Measurements from ENCODE around the gene CEP112.
"Not testable (repeated sequence)": the region's sequence is repeated elsewhere in the genome, so short reads cannot be mapped to it uniquely, and the experiment has no call there.

Gene CEP112

GRCh38 chr17:65820306-65820705 lies 371.6 kb downstream of the CEP112 start:
- DNase-seq (ENCODE audit: low read depth) = no peak

GRCh38 chr17:65819810-65820209 lies 372.1 kb downstream of the CEP112 start:
- DNase-seq (ENCODE audit: low read depth) = no peak

- DNase-seq (ENCODE audit: low read depth) = no peak
Observed at GRCh38 chr17:65817951-65818350, 374.0 kb downstream of the CEP112 start.

- no peak for DNase-seq (ENCODE audit: low read depth)
Observed at GRCh38 chr17:65814418-65814817, 377.5 kb downstream of the CEP112 start.

- peak; percentile 14 for DNase-seq (ENCODE audit: low read depth)
Observed at GRCh38 chr17:65813306-65813705, 378.6 kb downstream of the CEP112 start.

GRCh38 chr17:65811043-65811442 lies 380.9 kb downstream of the CEP112 start:
- no peak for DNase-seq (ENCODE audit: low read depth)

- no peak for DNase-seq (ENCODE audit: low read depth)
Observed at GRCh38 chr17:65809366-65809765, 382.6 kb downstream of the CEP112 start.

- DNase-seq (ENCODE audit: low read depth) = not testable (repeated sequence)
Observed at GRCh38 chr17:65808566-65808965, 383.4 kb downstream of the CEP112 start.

- no peak for DNase-seq (ENCODE audit: low read depth)
Observed at GRCh38 chr17:65807361-65807760, 384.6 kb downstream of the CEP112 start.

GRCh38 chr17:65801513-65801912 lies 390.4 kb downstream of the CEP112 start:
- DNase-seq (ENCODE audit: low read depth) = no peak

- no peak for DNase-seq (ENCODE audit: low read depth)
Observed at GRCh38 chr17:65800655-65801054, 391.3 kb downstream of the CEP112 start.

GRCh38 chr17:65799869-65800268 lies 392.1 kb downstream of the CEP112 start:
- no peak for DNase-seq (ENCODE audit: low read depth)

GRCh38 chr17:65799454-65799853 lies 392.5 kb downstream of the CEP112 start:
- no peak for DNase-seq (ENCODE audit: low read depth)

- no peak for DNase-seq (ENCODE audit: low read depth)
Observed at GRCh38 chr17:65797809-65798208, 394.1 kb downstream of the CEP112 start.

- no peak for DNase-seq (ENCODE audit: low read depth)
Observed at GRCh38 chr17:65797101-65797500, 394.8 kb downstream of the CEP112 start.

GRCh38 chr17:65794572-65794971 lies 397.4 kb downstream of the CEP112 start:
- no peak for DNase-seq (ENCODE audit: low read depth)

- DNase-seq (ENCODE audit: low read depth) = no peak
Observed at GRCh38 chr17:65790241-65790640, 401.7 kb downstream of the CEP112 start.

GRCh38 chr17:65787503-65787902 lies 404.4 kb downstream of the CEP112 start:
- DNase-seq (ENCODE audit: low read depth) = no peak

- no peak for DNase-seq (ENCODE audit: low read depth)
Observed at GRCh38 chr17:65786479-65786878, 405.5 kb downstream of the CEP112 start.

- DNase-seq (ENCODE audit: low read depth) = peak; percentile 97
Observed at GRCh38 chr17:65785109-65785508, 406.8 kb downstream of the CEP112 start.

GRCh38 chr17:65783845-65784334 lies 408.0 kb downstream of the CEP112 start:
- DNase-seq (ENCODE audit: low read depth) = peak; percentile 77

GRCh38 chr17:65782104-65782706 lies 409.7 kb downstream of the CEP112 start:
- DNase-seq (ENCODE audit: low read depth) = not testable (repeated sequence)

- DNase-seq (ENCODE audit: low read depth) = no peak
Observed at GRCh38 chr17:65780111-65780510, 411.8 kb downstream of the CEP112 start.

- DNase-seq (ENCODE audit: low read depth) = no peak
Observed at GRCh38 chr17:65776890-65777289, 415.0 kb downstream of the CEP112 start.
